OCI-LY7 (cell line): ENCODE measurements around the gene THRSP. TPM values are rescaled to one million over a fixed set of nuclear protein-coding genes. Genes with fewer than 3 reads are reported as not detected.

ENCODE experiments used
- BruUV-seq: library from RNA; stranded (reverse); fragments of 400-500 nt; replicated peaks from 2 replicates; lab custom pipeline; 2021; lab: Mats Ljungman, UMichigan
- CTCF ChIA-PET: fragments of 300-600 bp; sonication (Branson Sonifier 250); formaldehyde crosslinking; loops from one replicate; lab custom pipeline; 2022; ENCODE audit warnings: antibody characterized with exemption; ENCODE audit not compliant: unreplicated experiment; lab: Charles Lee
- POLR2A ChIA-PET: fragments of 300-600 bp; sonication (Branson Sonifier 250); formaldehyde crosslinking; loops from one replicate; lab custom pipeline; 2022; ENCODE audit warnings: antibody characterized with exemption; lab: Charles Lee
- DNase-seq: peaks from one replicate; pipeline ENCODE4 v3.0.0-alpha.2; 2015; ENCODE audit warnings: low spot score
- H2AFZ ChIP-seq: fragments of 200-600 bp; sonication (generic), shearing (Covaris generic); 2 replicates; pipeline ENCODE4 v1.6.1; 2014; ENCODE audit warnings: mild to moderate bottlenecking, antibody characterized with exemption, low read length, moderate library complexity
- H3K27ac ChIP-seq: fragments of 200-600 bp; sonication (generic); 2 replicates; pipeline ENCODE4 v1.5.1; 2014; ENCODE audit warnings: mixed run types, low read depth, mild to moderate bottlenecking, moderate library complexity, low read length, inconsistent platforms; ENCODE audit not compliant: poor library complexity, severe bottlenecking
- H3K36me3 ChIP-seq: fragments of 200-600 bp; sonication (generic); 2 replicates; pipeline ENCODE4 v1.6.1; 2014; ENCODE audit warnings: mild to moderate bottlenecking, antibody characterized with exemption, low read length, moderate library complexity, mixed read lengths; ENCODE audit not compliant: insufficient read depth
- H3K4me1 ChIP-seq: fragments of 200-600 bp; sonication (generic); 2 replicates; pipeline ENCODE4 v1.5.1; 2014; ENCODE audit warnings: mild to moderate bottlenecking, low read length; ENCODE audit not compliant: insufficient read depth, poor library complexity, severe bottlenecking
- H3K4me2 ChIP-seq: fragments of 200-600 bp; sonication (generic); 2 replicates; pipeline ENCODE4 v1.6.1; 2014; ENCODE audit warnings: mild to moderate bottlenecking, low read length
- H3K4me3 ChIP-seq: fragments of 200-600 bp; sonication (generic); 2 replicates; pipeline ENCODE4 v1.5.1; 2014; ENCODE audit warnings: mild to moderate bottlenecking, low read depth, low read length; ENCODE audit not compliant: poor library complexity, severe bottlenecking
- H3K79me2 ChIP-seq: fragments of 200-600 bp; sonication (generic); 2 replicates; pipeline ENCODE4 v1.6.1; 2016; ENCODE audit warnings: low read depth, mild to moderate bottlenecking, low read length, moderate library complexity, mixed read lengths; ENCODE audit not compliant: insufficient read depth
- H3K9me2 ChIP-seq: fragments of 200-600 bp; sonication (generic); 2 replicates; pipeline ENCODE4 v1.6.1; 2016; ENCODE audit warnings: mild to moderate bottlenecking, low read length, mixed read lengths; ENCODE audit not compliant: insufficient read depth
- H3K9me3 ChIP-seq: fragments of 200-600 bp; sonication (generic); 2 replicates; pipeline ENCODE4 v1.6.1; 2014; ENCODE audit warnings: mild to moderate bottlenecking, mixed run types, low read length, mixed read lengths
- H4K20me1 ChIP-seq: fragments of 200-600 bp; sonication (generic); 2 replicates; pipeline ENCODE4 v1.6.1; 2014; ENCODE audit warnings: mild to moderate bottlenecking, antibody characterized with exemption, low read length, moderate library complexity, mixed read lengths; ENCODE audit not compliant: insufficient read depth
- EZH2phosphoT487 ChIP-seq: fragments of 200-600 bp; sonication (generic); IDR thresholded peaks from 2 replicates; pipeline ENCODE4 v1.6.1; 2018; ENCODE audit warnings: low read depth, borderline replicate concordance, mild to moderate bottlenecking, mixed run types, antibody characterized with exemption, low read length, moderate library complexity, mixed read lengths
- intact Hi-C: fragments of 100-400 bp; cut with micrococcal nuclease; formaldehyde crosslinking; loops from one replicate; pipeline ENCODE4 v1.10.0; 2022; ENCODE audit not compliant: unreplicated experiment
- total RNA-seq, 2 experiments: library from RNA; depleted of rRNA in 1 of 2; stranded (reverse); fragments of >200 nt in 1 of 2; shearing (Covaris generic) in 1 of 2; gene quantifications; 2 replicates each; pipeline ENCODE4 v1.2.3, GENCODE V29; 2014 to 2022
- TF ChIP-seq, protein P1 (sequence below): fragments of 200-600 bp; sonication (generic); conservative IDR thresholded peaks from 2 replicates; pipeline ENCODE4 v1.5.1; 2014; ENCODE audit warnings: mild to moderate bottlenecking, antibody characterized with exemption, low read length, moderate library complexity, mixed read lengths

The THRSP gene
- total RNA-seq, 2 experiments from 2014 or later: not detected

DNA sequence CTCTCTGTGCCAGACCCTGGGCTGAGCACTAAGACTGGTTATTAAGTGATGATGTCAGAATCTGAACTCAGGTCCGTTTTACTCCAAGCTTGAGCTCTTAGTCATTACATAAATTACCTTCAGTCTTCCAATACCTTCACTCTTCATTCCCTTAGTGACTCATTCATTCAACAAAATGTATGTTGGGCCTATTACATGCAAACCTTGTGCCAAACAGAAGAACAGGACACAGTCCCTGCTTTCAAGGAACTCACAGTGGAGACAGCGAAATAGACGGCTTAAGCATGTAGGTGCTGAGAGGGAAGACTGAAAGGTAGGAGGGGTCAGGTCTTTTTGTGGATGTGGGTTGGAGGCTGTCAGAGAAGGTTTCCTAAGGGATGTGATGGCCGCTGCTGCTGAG lies 43.9 kb upstream of the THRSP start:
- Histone ChIP-seq H3K4me1 (no peaks in the 10 kb centered on the region), H2AFZ (no peak overlapping the region), H3K4me2 (no peak overlapping the region), H3K79me2 (no peaks in the 10 kb centered on the region), H4K20me1 (no peaks in the 10 kb centered on the region), H3K4me3 (no peak overlapping the region), H3K27ac (no peak overlapping the region), H3K9me2 (no peaks in the 10 kb centered on the region), H3K36me3 (no peaks in the 10 kb centered on the region), H3K9me3 (no peaks in the 10 kb centered on the region)
- no peak for DNase-seq
- BruUV-seq: no TSS peak
- ChIA-PET CTCF (no interaction called here), POLR2A (no interaction called here)
- TF ChIP-seq, protein P1, sequence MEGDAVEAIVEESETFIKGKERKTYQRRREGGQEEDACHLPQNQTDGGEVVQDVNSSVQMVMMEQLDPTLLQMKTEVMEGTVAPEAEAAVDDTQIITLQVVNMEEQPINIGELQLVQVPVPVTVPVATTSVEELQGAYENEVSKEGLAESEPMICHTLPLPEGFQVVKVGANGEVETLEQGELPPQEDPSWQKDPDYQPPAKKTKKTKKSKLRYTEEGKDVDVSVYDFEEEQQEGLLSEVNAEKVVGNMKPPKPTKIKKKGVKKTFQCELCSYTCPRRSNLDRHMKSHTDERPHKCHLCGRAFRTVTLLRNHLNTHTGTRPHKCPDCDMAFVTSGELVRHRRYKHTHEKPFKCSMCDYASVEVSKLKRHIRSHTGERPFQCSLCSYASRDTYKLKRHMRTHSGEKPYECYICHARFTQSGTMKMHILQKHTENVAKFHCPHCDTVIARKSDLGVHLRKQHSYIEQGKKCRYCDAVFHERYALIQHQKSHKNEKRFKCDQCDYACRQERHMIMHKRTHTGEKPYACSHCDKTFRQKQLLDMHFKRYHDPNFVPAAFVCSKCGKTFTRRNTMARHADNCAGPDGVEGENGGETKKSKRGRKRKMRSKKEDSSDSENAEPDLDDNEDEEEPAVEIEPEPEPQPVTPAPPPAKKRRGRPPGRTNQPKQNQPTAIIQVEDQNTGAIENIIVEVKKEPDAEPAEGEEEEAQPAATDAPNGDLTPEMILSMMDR: no peak
- no peak for TF ChIP-seq EZH2phosphoT487
- intact Hi-C loops: no loop called here

DNA sequence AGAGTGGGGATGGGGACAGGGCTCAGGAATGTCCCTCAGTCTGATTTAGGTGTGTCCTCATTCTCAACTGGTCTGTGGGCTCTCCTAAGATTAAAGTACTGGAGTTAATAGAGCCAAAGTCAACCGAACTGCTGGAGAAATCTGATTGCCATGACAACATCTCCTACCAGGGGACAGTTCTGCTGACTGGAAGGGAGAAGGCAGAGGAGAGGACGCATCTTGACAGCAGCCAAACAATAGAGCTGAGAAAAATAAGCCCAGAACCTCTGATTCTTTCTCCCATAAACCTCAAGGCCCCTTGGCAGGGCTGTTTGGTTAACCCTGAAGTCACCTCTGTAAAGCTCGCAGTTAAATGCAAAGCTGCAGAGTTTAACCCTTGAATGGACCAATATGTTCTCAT lies 43.4 kb upstream of the THRSP start:
- Histone ChIP-seq H3K4me1 (no peaks in the 10 kb centered on the region), H3K36me3 (no peaks in the 10 kb centered on the region), H3K9me2 (no peaks in the 10 kb centered on the region), H2AFZ (no peak overlapping the region), H3K9me3 (no peaks in the 10 kb centered on the region), H4K20me1 (no peaks in the 10 kb centered on the region), H3K79me2 (no peaks in the 10 kb centered on the region), H3K4me2 (no peak overlapping the region), H3K27ac (no peak overlapping the region), H3K4me3 (no peak overlapping the region)
- intact Hi-C loops: no loop called here
- ChIA-PET POLR2A (interaction anchor here (0.6 to 1.2 kb wide), 2 partner anchors 11 to 19 kb away, joined by 4 to 6 read pairs; no protein-coding TSS in a partner anchor), CTCF (interaction anchor here (0.6 kb wide), 1 partner anchor 46 kb away, joined by 3 read pairs; no protein-coding TSS in a partner anchor)
- DNase-seq: no peak
- TF ChIP-seq EZH2phosphoT487: no peak
- TF ChIP-seq, protein P1: no peak
- no TSS peak for BruUV-seq

- POLR2A ChIA-PET: no interaction called here
- intact Hi-C loops: no loop called here
Observed at GRCh38 chr11:78021611-78022010, 42.0 kb upstream of the THRSP start.

More at GRCh38 chr11:78021611-78022010, 42.0 kb upstream of the THRSP start:
- no TSS peak for BruUV-seq
- Histone ChIP-seq H3K4me2 (no peak overlapping the region), H2AFZ (no peak overlapping the region), H3K4me1 (no peaks in the 10 kb centered on the region), H4K20me1 (no peaks in the 10 kb centered on the region), H3K36me3 (no peaks in the 10 kb centered on the region), H3K4me3 (no peak overlapping the region), H3K79me2 (no peaks in the 10 kb centered on the region), H3K9me3 (no peaks in the 10 kb centered on the region), H3K9me2 (no peaks in the 10 kb centered on the region), H3K27ac (no peak overlapping the region)
- TF ChIP-seq EZH2phosphoT487: no peak
- TF ChIP-seq, protein P1: no peak
- CTCF ChIA-PET: interaction anchor here (0.5 kb wide), 1 partner anchor 121 kb away, joined by 4 read pairs; no protein-coding TSS in a partner anchor
- DNase-seq: no peak
